ENCODE data around the gene SEL1L3.
"Not testable (repeated sequence)": the region's sequence is repeated elsewhere in the genome, so short reads cannot be mapped to it uniquely, and the experiment has no call there.

SEL1L3 gene

DNA sequence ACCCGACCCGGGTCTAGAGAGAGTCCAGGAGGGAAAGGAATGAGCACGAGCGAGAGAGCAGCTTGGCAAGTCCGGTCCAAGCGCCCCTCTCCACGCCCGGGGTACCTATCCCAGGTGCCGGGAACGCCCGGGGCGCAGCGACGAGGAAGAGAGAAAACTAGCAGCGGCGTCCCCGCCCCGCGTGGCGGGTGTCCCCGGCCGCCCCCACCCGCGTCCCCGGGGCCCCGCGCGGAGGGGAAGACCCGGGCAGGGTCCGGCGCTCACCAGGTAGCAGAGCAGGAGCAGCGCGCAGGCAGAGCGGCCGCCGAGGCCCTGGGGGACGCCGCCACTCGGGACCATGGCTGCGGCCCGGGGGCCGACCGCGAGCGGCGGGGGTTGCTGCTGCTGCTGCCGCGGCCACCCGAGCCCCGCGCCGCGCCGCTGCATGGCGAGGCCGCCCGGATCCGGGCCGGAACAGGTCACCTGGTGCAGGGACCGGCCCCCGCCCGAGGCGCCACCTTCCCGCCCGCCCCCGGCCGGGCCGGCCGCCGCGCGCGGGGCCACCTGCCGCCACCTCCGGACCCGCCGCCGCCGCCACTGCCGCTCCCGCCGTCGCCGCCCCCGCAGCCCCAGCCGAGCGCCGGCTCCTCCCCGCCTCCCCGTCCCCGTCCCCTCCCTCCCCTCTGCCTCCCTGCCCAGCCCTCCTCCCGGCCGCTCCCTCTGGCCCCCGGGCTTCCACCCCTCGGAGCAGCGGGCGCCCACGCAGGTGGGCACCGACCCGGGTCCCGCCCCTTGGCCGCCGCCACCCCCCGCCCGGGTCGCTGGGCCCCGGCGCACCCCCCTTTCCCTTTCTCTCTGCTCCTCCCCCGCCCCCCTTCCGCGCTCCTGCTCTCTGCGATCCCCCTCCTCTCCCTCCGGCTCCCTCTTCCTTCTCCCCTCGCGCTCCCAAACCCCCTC is at the start of gene SEL1L3:
Gene SEL1L3 (minus strand): TSS at position 578 of the 936 bp plus-strand sequence. CDS start 152 bp downstream, at position 426.
- DNase-seq, result no peak

GRCh38 chr4:25911356-25911755 is 48.6 kb upstream of the SEL1L3 start:
- no peak for DNase-seq

DNA sequence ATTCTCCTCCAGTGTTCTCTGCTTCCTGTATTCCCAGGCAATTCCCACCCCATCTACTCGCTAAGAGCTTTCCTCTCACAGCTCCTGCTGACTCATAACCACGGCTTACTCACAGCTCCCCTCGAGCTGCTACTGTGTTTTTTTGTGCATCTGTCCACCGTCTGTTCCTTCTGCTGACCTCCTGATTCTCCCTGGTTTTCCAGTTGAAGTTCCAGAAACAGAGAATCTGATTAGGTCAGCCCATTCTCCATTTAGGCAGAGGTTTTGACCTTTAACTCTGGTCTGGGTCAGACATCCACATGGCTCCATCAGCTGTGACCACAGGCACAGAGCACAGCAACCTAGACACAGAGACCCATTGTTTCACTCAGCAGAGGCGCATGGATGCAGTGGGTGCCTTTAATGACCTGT is 45.7 kb upstream of the SEL1L3 start:
- no peak for DNase-seq

DNA sequence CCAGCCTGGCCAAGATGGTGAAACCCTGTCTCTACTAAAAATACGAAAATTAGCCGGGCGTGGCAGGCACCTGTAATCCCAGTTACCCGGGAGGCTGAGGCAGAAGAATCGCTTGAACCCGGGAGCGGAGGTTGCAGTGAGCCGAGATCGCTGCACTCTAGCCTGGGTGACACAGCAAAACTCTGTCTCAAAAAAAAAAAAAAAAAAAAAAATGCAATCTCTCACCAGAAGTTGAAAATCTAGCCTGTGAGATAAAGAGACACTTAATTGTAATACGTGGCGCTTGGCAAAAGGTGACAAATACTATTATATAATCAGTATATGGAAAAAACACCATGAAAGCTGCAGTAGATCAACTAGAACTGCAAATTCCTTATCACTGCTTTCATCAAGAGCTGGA is 43.3 kb upstream of the SEL1L3 start:
- DNase-seq, result not testable (repeated sequence)

GRCh38 chr4:25905371-25905770 is 42.6 kb upstream of the SEL1L3 start:
- no peak for DNase-seq

DNA sequence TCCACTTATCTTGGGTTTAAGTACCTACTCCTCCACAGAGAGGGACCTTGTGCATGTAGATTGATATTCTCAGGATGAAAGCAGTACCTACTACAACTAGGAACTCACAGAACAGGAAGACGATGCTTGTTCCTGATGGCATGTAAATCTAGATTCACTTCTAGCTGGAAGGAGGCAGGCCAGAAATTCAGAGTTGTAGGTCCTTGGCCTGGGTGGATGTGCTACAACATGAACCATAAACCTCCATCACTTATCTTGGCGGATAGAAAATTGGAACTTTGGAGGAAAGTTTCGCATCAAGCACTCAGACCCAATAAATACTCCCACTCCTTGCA is 41.9 kb upstream of the SEL1L3 start:
- no peak for DNase-seq

DNA sequence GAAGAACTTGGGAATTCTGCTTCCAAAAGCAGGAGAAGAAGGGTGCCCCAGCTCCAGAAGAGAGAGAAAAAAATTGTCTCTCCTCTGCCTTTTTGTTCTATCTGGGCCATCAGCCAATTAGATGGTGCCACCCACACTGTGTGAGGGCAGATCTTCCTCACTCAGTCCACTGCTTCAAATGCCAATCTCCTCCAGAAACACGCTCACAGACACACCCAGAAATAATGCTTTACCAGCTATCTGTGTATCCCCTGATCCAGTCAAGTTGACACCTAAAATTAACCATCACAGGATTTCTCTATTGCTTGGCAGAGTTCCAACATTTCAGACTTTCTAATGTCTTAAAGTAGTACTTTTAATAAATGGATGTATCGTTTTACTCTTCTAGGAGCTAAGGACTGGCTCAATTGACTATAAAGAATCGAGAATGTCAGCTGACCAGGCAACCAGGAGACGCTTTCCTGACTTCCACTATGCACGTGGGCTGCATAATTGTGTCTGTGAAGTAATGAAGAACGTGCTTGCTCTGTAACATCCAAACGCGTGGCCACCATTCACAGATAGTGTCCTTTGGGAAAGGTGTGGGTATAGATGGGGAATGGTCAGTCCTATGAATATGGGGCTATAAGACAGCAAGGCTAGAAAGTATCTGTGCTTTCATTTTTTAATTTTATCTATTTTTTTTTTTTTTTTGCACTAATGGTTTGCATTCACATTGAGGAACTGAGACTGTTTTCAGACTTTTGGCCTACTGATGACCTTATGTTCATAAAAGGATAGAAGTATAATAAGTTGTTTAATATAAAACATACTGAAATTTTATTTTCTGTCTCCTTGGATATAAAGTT is 41.3 kb upstream of the SEL1L3 start:
- DNase-seq, result no peak

GRCh38 chr4:25901030-25901430 is 38.2 kb upstream of the SEL1L3 start:
- no peak for DNase-seq

GRCh38 chr4:25900310-25900709 is 37.5 kb upstream of the SEL1L3 start:
- DNase-seq, result no peak

DNA sequence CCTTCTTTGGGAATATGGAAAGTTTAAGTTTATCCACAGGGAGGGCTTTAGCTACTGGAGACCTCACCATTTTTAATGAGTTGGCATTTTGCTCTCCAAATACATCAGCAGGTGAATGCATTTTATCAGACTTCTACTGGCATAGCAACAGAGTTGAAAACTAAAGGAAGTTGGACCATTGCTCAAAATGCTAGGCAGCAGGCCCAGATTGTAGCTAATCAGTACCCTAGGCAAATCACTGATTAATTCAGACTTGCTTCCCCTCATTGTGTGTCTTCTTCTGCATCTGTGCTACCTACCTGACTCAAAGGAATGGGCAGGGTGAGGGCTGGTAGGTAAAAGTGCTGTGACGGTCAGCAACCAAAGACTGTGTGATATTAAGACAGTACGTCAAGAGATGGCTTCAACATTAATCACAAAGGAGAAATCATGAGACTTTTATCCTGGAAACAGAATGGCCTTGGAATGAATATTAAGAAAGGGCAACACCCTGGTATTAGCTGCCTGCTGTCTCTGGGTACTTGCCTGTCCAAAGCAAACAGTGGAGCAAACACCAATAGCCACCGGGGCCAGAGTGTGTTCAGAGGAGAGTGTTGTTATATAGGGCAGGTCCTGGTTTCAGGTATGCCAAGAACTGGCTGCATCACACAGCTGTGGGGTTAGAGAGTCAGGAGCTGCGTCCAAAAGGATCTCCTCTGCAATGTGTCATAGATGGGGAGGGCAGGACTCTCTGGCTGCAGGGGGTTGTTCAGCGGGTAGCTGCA is 34.2 kb upstream of the SEL1L3 start:
- DNase-seq, result no peak

DNA sequence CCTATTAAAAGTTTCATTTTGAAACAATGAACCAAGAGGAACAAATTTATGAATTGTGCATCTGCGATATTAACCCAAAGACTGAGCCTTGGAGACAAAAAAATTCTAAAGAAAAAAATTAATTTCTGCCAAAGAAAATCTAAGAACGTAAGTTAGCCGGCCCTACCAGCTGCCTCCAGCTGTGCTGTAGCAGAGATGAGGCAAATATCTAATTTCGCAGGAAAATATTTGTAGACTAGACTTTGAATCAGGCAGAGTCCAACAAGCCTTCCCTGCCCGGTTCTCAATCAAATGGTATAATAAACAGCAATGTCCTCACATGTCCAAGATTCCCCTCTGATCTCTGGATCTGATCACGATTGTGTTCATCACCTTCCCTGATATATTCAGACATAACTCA is 30.0 kb upstream of the SEL1L3 start:
- no peak for DNase-seq

- DNase-seq, result peak in 1 of 2 experiments; percentile 54
These were observed 28.0 kb upstream of the SEL1L3 start for GRCh38 chr4:25890571-25891485.

GRCh38 chr4:25889589-25890503 is 27.1 kb upstream of the SEL1L3 start:
- DNase-seq, result peak in 1 of 2 experiments; percentile 19

DNA sequence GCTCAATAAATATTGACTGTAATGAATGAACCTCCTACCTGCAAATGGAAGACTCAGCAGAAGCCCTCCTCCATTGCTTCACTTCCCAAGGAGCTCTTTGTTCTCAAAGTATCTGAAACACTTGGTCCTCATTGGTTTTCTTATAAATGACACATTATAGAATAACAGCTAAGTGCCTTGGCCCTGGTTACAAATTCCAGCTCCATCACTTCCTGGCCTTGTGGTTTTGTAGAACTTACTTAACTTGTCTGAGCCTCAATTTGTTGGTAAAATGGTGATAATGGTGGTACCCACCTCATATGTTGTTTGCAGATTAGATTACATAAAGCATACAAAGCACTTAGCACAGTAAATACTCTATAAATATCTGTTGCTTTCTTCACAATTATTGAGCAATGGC is 26.0 kb upstream of the SEL1L3 start:
- no peak for DNase-seq

- no peak for DNase-seq
These were observed 21.4 kb upstream of the SEL1L3 start for GRCh38 chr4:25884031-25884782.

DNA sequence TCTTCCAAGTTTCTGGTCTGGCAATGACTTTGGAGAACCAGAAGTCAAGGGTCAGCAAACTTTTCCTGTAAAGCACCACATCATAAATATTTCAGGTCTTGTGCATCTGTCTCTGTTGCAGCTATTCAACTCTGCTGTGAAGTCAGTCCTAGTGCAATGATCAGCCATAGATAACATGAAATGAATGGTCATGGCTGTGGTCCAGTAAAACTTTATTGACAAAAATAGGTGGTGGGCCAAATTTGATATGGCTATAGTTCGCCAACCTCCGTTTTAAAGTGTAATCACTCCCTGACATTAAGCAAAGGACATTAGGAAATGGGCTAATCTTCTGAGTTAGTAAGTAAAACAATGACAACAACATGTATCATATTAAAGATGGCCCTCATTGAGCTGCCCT is 20.8 kb upstream of the SEL1L3 start:
- no peak for DNase-seq

DNA sequence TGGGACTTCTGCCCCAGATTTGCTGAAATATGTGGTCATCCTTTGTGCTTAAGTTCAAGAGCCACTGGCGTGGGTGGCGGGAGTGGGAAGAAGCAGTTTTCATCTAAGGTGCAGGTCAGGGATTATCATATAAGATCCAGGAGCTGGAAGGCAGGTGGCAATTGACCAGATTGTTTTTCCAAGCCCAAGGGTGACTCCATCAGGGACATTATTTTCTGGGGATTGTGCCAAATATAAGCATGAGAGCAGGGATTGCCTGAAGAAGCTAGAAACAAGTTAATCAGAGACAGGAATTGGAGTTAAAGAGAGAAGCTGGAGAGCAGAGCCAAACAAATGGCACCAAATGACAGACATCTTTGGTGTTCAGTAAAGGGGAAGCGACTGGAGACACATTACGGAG is 19.4 kb upstream of the SEL1L3 start:
- no peak for DNase-seq

GRCh38 chr4:25881193-25881592 is 18.4 kb upstream of the SEL1L3 start:
- DNase-seq, result no peak

DNA sequence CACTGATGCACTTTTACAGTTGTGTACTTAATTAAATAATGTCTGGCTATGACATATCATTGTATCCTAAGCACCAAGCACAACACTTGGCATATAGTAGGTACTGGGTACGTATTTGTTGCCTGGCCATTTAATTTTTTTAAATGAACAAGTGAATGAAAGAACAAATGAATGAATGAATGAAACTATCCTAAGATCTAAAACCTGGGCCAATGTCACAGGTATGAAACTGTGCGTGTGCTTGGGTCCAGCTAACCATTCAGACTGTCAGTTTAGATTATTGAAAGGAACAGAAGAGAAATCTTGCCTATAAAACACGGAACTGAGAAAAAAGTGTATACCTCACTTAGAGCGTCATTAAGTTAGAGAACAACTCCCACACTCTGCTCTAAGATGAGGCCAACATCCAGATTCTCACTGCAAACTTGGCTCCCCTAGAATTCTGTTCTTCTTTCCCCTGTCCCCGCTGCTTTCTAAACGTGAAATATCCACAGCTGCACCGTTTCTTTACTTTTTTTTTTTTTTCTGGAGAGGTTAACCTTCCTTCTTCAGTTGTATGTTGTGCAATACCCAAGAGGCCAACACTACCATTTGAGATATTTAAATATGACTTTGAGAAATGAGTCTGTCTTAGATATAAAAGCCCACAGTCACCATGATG is 17.3 kb upstream of the SEL1L3 start:
- DNase-seq, result no peak

GRCh38 chr4:25879587-25879986 is 16.8 kb upstream of the SEL1L3 start:
- no peak for DNase-seq
